K562 (cell line): Measurements from ENCODE around the gene DOLPP1. TPM values are rescaled to one million over a fixed set of nuclear protein-coding genes. Genes with fewer than 3 reads are reported as not detected.

Source experiments
- ZNF263 ChIP-seq: sonication (generic); formaldehyde crosslinking; IDR thresholded peaks from 2 replicates; pipeline ENCODE4 v1.8.0; 2022; ENCODE audit warnings: mild to moderate bottlenecking, missing genetic modification reagents, borderline replicate concordance
- polyA plus RNA-seq, 8 experiments: library from polyadenylated mRNA; depleted of rRNA in 4 of 8; stranded (reverse) in 5 of 8; unstranded in 3 of 8; fragments of >200 nt; fragmentation: Nextera tagmentation in 2 of 8; fragmentation: Illumina TruSeq in 1 of 8; extraction: Ambion mirVana in 2 of 8; extraction: Trizol in 1 of 8; gene quantifications; 2 replicates each; pipeline versions ENCODE4 v1.2.1 to v1.2.3, GENCODE V29; 2011 to 2014; ENCODE audit warnings: inconsistent platforms in 1 of 8, missing spikeins in 1 of 8
- total RNA-seq, 7 experiments: library from RNA; depleted of rRNA in 6 of 7; stranded (reverse); fragments of >200 nt in 6 of 7; fragmentation: Illumina TruSeq in 2 of 7; extraction: Trizol in 2 of 7; gene quantifications; 2 replicates each; pipeline versions ENCODE4 v1.2.1 to v1.2.3, GENCODE V29; 2011 to 2021; ENCODE audit warnings: low replicate concordance in 1 of 7
- TF ChIP-seq, protein P1 (sequence below), 2 experiments: fragments of 150-350 bp in 1 of 2; IDR thresholded peaks; 2 replicates each; pipeline ENCODE4 v1.6.1; 2012 to 2016; ENCODE audit warnings: low read depth in 2 of 2, low read length in 2 of 2, mild to moderate bottlenecking in 1 of 2, moderate library complexity in 1 of 2
- TF ChIP-seq, protein P2 (sequence below): fragments of 250-450 bp; sonication (Bioruptor Pico); IDR thresholded peaks from 2 replicates; pipeline ENCODE4 v1.9.0; 2021; ENCODE audit warnings: mild to moderate bottlenecking
- TF ChIP-seq, protein P3 (sequence below): IDR thresholded peaks from 2 replicates; pipeline ENCODE4 v1.6.1; 2011; ENCODE audit warnings: borderline replicate concordance, low read depth, mild to moderate bottlenecking, moderate library complexity, low read length; ENCODE audit not compliant: insufficient read depth, poor library complexity, severe bottlenecking

DOLPP1 gene
- total and polyA plus RNA-seq, 9 of the 15 experiments (the other 6 are each of a cell fraction or from before 2014, with no cell fraction given) = 3.0 to 39.8 (median 30.5) TPM

DNA sequence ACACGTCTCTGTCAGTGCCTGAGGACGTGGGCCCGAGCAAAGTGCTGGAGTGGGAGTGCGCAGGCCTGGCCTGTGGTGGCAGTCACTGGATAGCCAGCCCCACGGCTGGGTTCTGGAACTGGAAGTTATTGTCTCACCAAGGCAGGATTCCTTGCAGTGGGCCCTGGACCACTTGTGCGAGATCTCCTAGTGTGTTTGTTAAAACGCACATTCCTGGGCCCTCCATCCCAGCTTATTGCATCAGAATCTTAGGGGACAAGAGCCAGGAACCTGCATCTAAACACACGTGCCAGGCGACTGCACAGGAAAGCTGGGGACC is 57.2 kb downstream of the DOLPP1 start (continued):
- TF ChIP-seq, protein P1, sequence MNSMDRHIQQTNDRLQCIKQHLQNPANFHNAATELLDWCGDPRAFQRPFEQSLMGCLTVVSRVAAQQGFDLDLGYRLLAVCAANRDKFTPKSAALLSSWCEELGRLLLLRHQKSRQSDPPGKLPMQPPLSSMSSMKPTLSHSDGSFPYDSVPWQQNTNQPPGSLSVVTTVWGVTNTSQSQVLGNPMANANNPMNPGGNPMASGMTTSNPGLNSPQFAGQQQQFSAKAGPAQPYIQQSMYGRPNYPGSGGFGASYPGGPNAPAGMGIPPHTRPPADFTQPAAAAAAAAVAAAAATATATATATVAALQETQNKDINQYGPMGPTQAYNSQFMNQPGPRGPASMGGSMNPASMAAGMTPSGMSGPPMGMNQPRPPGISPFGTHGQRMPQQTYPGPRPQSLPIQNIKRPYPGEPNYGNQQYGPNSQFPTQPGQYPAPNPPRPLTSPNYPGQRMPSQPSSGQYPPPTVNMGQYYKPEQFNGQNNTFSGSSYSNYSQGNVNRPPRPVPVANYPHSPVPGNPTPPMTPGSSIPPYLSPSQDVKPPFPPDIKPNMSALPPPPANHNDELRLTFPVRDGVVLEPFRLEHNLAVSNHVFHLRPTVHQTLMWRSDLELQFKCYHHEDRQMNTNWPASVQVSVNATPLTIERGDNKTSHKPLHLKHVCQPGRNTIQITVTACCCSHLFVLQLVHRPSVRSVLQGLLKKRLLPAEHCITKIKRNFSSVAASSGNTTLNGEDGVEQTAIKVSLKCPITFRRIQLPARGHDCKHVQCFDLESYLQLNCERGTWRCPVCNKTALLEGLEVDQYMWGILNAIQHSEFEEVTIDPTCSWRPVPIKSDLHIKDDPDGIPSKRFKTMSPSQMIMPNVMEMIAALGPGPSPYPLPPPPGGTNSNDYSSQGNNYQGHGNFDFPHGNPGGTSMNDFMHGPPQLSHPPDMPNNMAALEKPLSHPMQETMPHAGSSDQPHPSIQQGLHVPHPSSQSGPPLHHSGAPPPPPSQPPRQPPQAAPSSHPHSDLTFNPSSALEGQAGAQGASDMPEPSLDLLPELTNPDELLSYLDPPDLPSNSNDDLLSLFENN (IDR thresholded peaks at IDR 0.05; ENCODE audit: low read depth in 2 of 2, low read length in 2 of 2) = no peak
- TF ChIP-seq, protein P2, sequence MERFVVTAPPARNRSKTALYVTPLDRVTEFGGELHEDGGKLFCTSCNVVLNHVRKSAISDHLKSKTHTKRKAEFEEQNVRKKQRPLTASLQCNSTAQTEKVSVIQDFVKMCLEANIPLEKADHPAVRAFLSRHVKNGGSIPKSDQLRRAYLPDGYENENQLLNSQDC (CRISPR knock-in tag) = no peak
- TF ChIP-seq, protein P3, sequence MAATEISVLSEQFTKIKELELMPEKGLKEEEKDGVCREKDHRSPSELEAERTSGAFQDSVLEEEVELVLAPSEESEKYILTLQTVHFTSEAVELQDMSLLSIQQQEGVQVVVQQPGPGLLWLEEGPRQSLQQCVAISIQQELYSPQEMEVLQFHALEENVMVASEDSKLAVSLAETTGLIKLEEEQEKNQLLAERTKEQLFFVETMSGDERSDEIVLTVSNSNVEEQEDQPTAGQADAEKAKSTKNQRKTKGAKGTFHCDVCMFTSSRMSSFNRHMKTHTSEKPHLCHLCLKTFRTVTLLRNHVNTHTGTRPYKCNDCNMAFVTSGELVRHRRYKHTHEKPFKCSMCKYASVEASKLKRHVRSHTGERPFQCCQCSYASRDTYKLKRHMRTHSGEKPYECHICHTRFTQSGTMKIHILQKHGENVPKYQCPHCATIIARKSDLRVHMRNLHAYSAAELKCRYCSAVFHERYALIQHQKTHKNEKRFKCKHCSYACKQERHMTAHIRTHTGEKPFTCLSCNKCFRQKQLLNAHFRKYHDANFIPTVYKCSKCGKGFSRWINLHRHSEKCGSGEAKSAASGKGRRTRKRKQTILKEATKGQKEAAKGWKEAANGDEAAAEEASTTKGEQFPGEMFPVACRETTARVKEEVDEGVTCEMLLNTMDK = no peak
- TF ChIP-seq ZNF263 (CRISPR knock-in tag) = no peak
